WTC11 (cell line): ENCODE measurements around the gene WDFY3.

Source experiments
- CREB1 ChIP-seq: sonication (generic); formaldehyde crosslinking; IDR thresholded peaks from 2 replicates; pipeline ENCODE4 v1.8.0; 2023; ENCODE audit warnings: mild to moderate bottlenecking, missing genetic modification reagents
- GABPB1 ChIP-seq: sonication (generic); formaldehyde crosslinking; IDR thresholded peaks from 2 replicates; pipeline ENCODE4 v1.8.1; 2023; ENCODE audit warnings: mild to moderate bottlenecking, missing genetic modification reagents
- MXD4 ChIP-seq: fragments of 250-450 bp; sonication (Bioruptor Pico); IDR thresholded peaks from 2 replicates; pipeline ENCODE4 v1.8.0; 2021; ENCODE audit warnings: mild to moderate bottlenecking, moderate library complexity, borderline replicate concordance
- ZNF263 ChIP-seq: sonication (generic); formaldehyde crosslinking; IDR thresholded peaks from 2 replicates; pipeline ENCODE4 v1.8.1; 2022; ENCODE audit warnings: low read depth, mild to moderate bottlenecking, moderate library complexity, missing genetic modification reagents
- ZNF396 ChIP-seq: fragments of 250-450 bp; sonication (Bioruptor Pico); IDR thresholded peaks from 2 replicates; pipeline ENCODE4 v1.8.0; 2021; ENCODE audit warnings: mild to moderate bottlenecking, moderate library complexity, borderline replicate concordance
- TF ChIP-seq, protein P1 (sequence below): sonication (generic); formaldehyde crosslinking; IDR thresholded peaks from 2 replicates; pipeline ENCODE4 v1.8.1; 2022; ENCODE audit warnings: low read depth, missing genetic modification reagents, borderline replicate concordance
- TF ChIP-seq, protein P2 (sequence below): fragments of 200-600 bp; IDR thresholded peaks from 2 replicates; pipeline ENCODE4 v1.8.0; 2022; ENCODE audit warnings: antibody characterized with exemption

DNA sequence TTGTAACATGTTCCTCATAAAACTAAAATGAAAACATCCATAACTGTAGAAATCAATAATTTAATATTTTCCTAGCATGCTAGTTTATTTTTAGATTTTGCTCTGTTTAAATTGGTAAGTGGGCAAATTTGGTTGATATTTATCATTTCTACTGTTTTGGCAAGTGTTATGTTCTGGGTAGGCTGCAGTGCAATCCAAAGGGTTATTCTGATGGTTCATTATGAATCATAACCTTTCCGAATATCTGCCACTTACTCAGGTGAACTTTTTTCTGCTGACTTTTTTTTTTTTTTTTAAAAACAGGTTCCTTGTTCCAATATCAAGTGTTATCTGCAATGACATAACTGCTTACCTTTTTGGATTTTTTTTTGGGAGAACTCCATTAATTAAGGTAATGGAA is 331.5 kb downstream of the WDFY3 start:
- TF ChIP-seq ZNF263 (CRISPR knock-in tag) (no peak), ZNF396 (CRISPR knock-in tag) (no peak), MXD4 (CRISPR knock-in tag) (no peak), GABPB1 (no peak), CREB1 (CRISPR knock-in tag) (no peak)
- TF ChIP-seq, protein P1, sequence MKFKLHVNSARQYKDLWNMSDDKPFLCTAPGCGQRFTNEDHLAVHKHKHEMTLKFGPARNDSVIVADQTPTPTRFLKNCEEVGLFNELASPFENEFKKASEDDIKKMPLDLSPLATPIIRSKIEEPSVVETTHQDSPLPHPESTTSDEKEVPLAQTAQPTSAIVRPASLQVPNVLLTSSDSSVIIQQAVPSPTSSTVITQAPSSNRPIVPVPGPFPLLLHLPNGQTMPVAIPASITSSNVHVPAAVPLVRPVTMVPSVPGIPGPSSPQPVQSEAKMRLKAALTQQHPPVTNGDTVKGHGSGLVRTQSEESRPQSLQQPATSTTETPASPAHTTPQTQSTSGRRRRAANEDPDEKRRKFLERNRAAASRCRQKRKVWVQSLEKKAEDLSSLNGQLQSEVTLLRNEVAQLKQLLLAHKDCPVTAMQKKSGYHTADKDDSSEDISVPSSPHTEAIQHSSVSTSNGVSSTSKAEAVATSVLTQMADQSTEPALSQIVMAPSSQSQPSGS, result no peak
- TF ChIP-seq, protein P2, sequence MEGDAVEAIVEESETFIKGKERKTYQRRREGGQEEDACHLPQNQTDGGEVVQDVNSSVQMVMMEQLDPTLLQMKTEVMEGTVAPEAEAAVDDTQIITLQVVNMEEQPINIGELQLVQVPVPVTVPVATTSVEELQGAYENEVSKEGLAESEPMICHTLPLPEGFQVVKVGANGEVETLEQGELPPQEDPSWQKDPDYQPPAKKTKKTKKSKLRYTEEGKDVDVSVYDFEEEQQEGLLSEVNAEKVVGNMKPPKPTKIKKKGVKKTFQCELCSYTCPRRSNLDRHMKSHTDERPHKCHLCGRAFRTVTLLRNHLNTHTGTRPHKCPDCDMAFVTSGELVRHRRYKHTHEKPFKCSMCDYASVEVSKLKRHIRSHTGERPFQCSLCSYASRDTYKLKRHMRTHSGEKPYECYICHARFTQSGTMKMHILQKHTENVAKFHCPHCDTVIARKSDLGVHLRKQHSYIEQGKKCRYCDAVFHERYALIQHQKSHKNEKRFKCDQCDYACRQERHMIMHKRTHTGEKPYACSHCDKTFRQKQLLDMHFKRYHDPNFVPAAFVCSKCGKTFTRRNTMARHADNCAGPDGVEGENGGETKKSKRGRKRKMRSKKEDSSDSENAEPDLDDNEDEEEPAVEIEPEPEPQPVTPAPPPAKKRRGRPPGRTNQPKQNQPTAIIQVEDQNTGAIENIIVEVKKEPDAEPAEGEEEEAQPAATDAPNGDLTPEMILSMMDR, result no peak
